Lower lobe of right lung (tissue), 2 donors: ENCODE measurements around the gene EEFSEC. TPM values are rescaled to one million over a fixed set of nuclear protein-coding genes. Genes with fewer than 3 reads are reported as not detected.
"Not testable (repeated sequence)": the region's sequence is repeated elsewhere in the genome, so short reads cannot be mapped to it uniquely, and the experiment has no call there.

ENCODE experiments used
- ATAC-seq, 2 donors: fragments of 200-7000 bp; cut with Tn5 transposase; one replicate each; pipeline ENCODE4 v1.9.1; 2020 to 2022; ENCODE audit warnings: mild to moderate bottlenecking in 2 of 2, moderate library complexity in 2 of 2
- DNase-seq: peaks from one replicate; pipeline ENCODE4 v3.0.0-alpha.2; 2020
- H3K27ac ChIP-seq: fragments of 200-600 bp; one replicate; pipeline ENCODE4 v1.8.0; 2022
- H3K27me3 ChIP-seq: fragments of 200-600 bp; one replicate; pipeline ENCODE4 v1.8.0; 2022; ENCODE audit warnings: low read depth
- H3K36me3 ChIP-seq: fragments of 200-600 bp; one replicate; pipeline ENCODE4 v1.8.0; 2022; ENCODE audit warnings: mild to moderate bottlenecking
- H3K4me1 ChIP-seq: fragments of 200-600 bp; one replicate; pipeline ENCODE4 v1.8.0; 2022
- H3K4me3 ChIP-seq: fragments of 200-600 bp; one replicate; pipeline ENCODE4 v1.8.0; 2022; ENCODE audit warnings: mild to moderate bottlenecking
- H3K9me3 ChIP-seq: fragments of 200-600 bp; one replicate; pipeline ENCODE4 v1.8.0; 2022
- CTCF ChIP-seq: fragments of 200-600 bp; IDR thresholded peaks from one replicate; pipeline ENCODE4 v1.8.0; 2022; ENCODE audit warnings: antibody characterized with exemption, mild to moderate bottlenecking
- intact Hi-C: fragments of 100-400 bp; cut with DNase I; formaldehyde crosslinking; loops from one replicate; pipeline ENCODE4 v1.11.0; 2022
- total RNA-seq: library from RNA; stranded (reverse); fragmentation: NEBNext Ultra II Directional; extraction: Animal tissue kit (Norgen Biotek cat#: 25700); gene quantifications from one replicate; pipeline ENCODE4 v1.2.1, GENCODE V29; 2021
- donor health status: DM: no; HTN: yes; CAD: no; lungs with severe emphysema.

EEFSEC gene
- total RNA-seq, 1 donor from 2014 or later, result 15.6 TPM

GRCh38 chr3:128146201-128146600, 7.1 kb upstream of the EEFSEC start:
- no peaks in the 10 kb centered on the region for H3K36me3 ChIP-seq
- DNase-seq, result no peak
- H3K27me3 ChIP-seq, result no peaks in the 10 kb centered on the region
- no peak overlapping the region for H3K27ac ChIP-seq
- no peaks in the 10 kb centered on the region for H3K4me1 ChIP-seq
- H3K9me3 ChIP-seq, result no peaks in the 10 kb centered on the region
- ATAC-seq, result no peak
- intact Hi-C loops, result no loop called here
- H3K4me3 ChIP-seq, result no peak overlapping the region
- no peak for TF ChIP-seq CTCF

GRCh38 chr3:128149650-128150049, 3.6 kb upstream of the EEFSEC start:
- H3K9me3 ChIP-seq, result no peaks in the 10 kb centered on the region
- intact Hi-C loops, result no loop called here
- H3K27me3 ChIP-seq, result no peaks in the 10 kb centered on the region
- no peak for TF ChIP-seq CTCF
- no peak overlapping the region for H3K4me3 ChIP-seq
- H3K36me3 ChIP-seq, result no peaks in the 10 kb centered on the region
- no peak for DNase-seq
- ATAC-seq, result no peak
- peaks cover 5% of the 10 kb centered on the region for H3K4me1 ChIP-seq
- H3K27ac ChIP-seq, result no peak overlapping the region

- Histone ChIP-seq H3K4me3 (no peak overlapping the region), H3K27ac (no peak overlapping the region), H3K9me3 (no peaks in the 10 kb centered on the region), H3K36me3 (peaks cover 3% of the 10 kb centered on the region), H3K27me3 (no peaks in the 10 kb centered on the region), H3K4me1 (peaks cover 18% of the 10 kb centered on the region)
- ATAC-seq, result no peak
- intact Hi-C loops, result no loop called here
- no peak for TF ChIP-seq CTCF
- DNase-seq, result no peak
These were observed 1.5 kb upstream of the EEFSEC start for GRCh38 chr3:128151758-128152274.

- H3K27ac ChIP-seq, result peak overlapping the region; percentile 89
- H3K4me3 ChIP-seq, result peak overlapping the region; percentile 94
- H3K27me3 ChIP-seq, result no peaks in the 10 kb centered on the region
- TF ChIP-seq CTCF, result no peak
- intact Hi-C loops, result no loop called here
- H3K9me3 ChIP-seq, result peaks cover 3% of the 10 kb centered on the region
- ATAC-seq, result peak; percentile 56 to 62
- peaks cover 5% of the 10 kb centered on the region for H3K36me3 ChIP-seq
- H3K4me1 ChIP-seq, result peaks cover 18% of the 10 kb centered on the region
- no peak for DNase-seq
These were observed 694 bp upstream of the EEFSEC start for GRCh38 chr3:128152419-128153155.

- H3K9me3 ChIP-seq, intact Hi-C loops, H3K27me3 ChIP-seq, H3K36me3 ChIP-seq, DNase-seq, ATAC-seq, H3K27ac ChIP-seq: not testable (repeated sequence)
- peaks cover 18% of the 10 kb centered on the region for H3K4me1 ChIP-seq
- H3K4me3 ChIP-seq, result peak overlapping the region; percentile 94
These were observed 1.1 kb downstream of the EEFSEC start for GRCh38 chr3:128154354-128154753.

GRCh38 chr3:128155616-128156360, 2.5 kb downstream of the EEFSEC start:
- DNase-seq, result no peak
- intact Hi-C loops, result no loop called here
- Histone ChIP-seq H3K9me3 (peaks cover 3% of the 10 kb centered on the region), H3K4me1 (peaks cover 18% of the 10 kb centered on the region), H3K36me3 (peaks cover 5% of the 10 kb centered on the region), H3K27ac (no peak overlapping the region), H3K4me3 (no peak overlapping the region), H3K27me3 (no peaks in the 10 kb centered on the region)
- no peak for ATAC-seq
- TF ChIP-seq CTCF, result no peak
